Natural killer cell (primary cell): Measurements from ENCODE around the gene ARL15. TPM values are rescaled to one million over a fixed set of nuclear protein-coding genes. Genes with fewer than 3 reads are reported as not detected.

Source experiments
- ATAC-seq, 3 donors: fragments of 150-1000 bp in 2 of 3; fragments of 200-7000 bp in 1 of 3; cut with Tn5 transposase; 1 replicate in 1 of 3; 2 replicates in 2 of 3; pipeline ENCODE4 v1.10.0; 2021; ENCODE audit warnings: mild to moderate bottlenecking in 2 of 3, moderate library complexity in 2 of 3
- DNase-seq, 2 donors: peaks; one replicate each; pipeline versions ENCODE4 v3.0.0 to v3.0.0-alpha.2; 2013 to 2021; ENCODE audit warnings: mixed read lengths in 1 of 2
- H3K27ac ChIP-seq: one replicate; pipeline ENCODE4 v1.5.1; 2013; ENCODE audit warnings: mild to moderate bottlenecking, low read length
- H3K27me3 ChIP-seq: one replicate; pipeline ENCODE4 v1.6.1; 2013; ENCODE audit warnings: low read length; ENCODE audit not compliant: control insufficient read depth, insufficient read depth
- H3K36me3 ChIP-seq: one replicate; pipeline ENCODE4 v1.6.1; 2013; ENCODE audit warnings: low read length; ENCODE audit not compliant: control insufficient read depth, insufficient read depth
- H3K4me1 ChIP-seq: one replicate; pipeline ENCODE4 v1.6.1; 2013; ENCODE audit warnings: low read length; ENCODE audit not compliant: control insufficient read depth, insufficient read depth
- H3K4me3 ChIP-seq: one replicate; pipeline ENCODE4 v1.5.1; 2013; ENCODE audit warnings: low read length
- H3K9me3 ChIP-seq: one replicate; pipeline ENCODE4 v1.6.1; 2013; ENCODE audit warnings: low read length; ENCODE audit not compliant: control insufficient read depth, insufficient read depth
- H3K27ac Mint-ChIP-seq, 2 donors: one replicate each; pipeline ENCODE4 v1.8.0; 2022; ENCODE audit warnings: mild to moderate bottlenecking in 2 of 2, mixed read lengths in 2 of 2, moderate library complexity in 1 of 2
- H3K27me3 Mint-ChIP-seq, 2 donors: one replicate each; pipeline ENCODE4 v1.8.0; 2022; ENCODE audit warnings: low read depth in 2 of 2, mixed read lengths in 2 of 2
- H3K36me3 Mint-ChIP-seq: one replicate; pipeline ENCODE4 v1.8.0; 2022; ENCODE audit warnings: mixed read lengths
- H3K4me1 Mint-ChIP-seq, 2 donors: one replicate each; pipeline ENCODE4 v1.8.0; 2022; ENCODE audit warnings: mixed read lengths in 2 of 2
- H3K4me3 Mint-ChIP-seq: one replicate; pipeline ENCODE4 v1.8.0; 2022; ENCODE audit warnings: mild to moderate bottlenecking, moderate library complexity, mixed read lengths
- H3K9me3 Mint-ChIP-seq, 2 donors: one replicate each; pipeline ENCODE4 v1.8.0; 2022; ENCODE audit warnings: mixed read lengths in 2 of 2
- CTCF ChIP-seq: fragments of 200-600 bp; IDR thresholded peaks from one replicate; pipeline ENCODE4 v1.8.0; 2022; ENCODE audit warnings: antibody characterized with exemption
- WGBS: methylation state at CpG from one replicate; pipeline ENCODE4 v1.1.7; 2013; ENCODE audit warnings: missing lambda C conversion rate; ENCODE audit not compliant: insufficient coverage; 5-methylcytosine and 5-hydroxymethylcytosine counted together
- intact Hi-C: fragments of 100-400 bp; cut with micrococcal nuclease; formaldehyde crosslinking; loops from one replicate; pipeline ENCODE4 v1.14.2; 2022
- total RNA-seq, 4 donors: library from RNA; stranded (reverse); fragments of 120-200 nt in 1 of 4; gene quantifications; one replicate each; pipeline versions ENCODE4 v1.2.3 to v1.2.4, GENCODE V29; 2013 to 2022

The ARL15 gene
- total RNA-seq, 3 donors from 2014 or later (not counting 1 experiment from before 2014, with no cell fraction given), result 28.9 to 35.1 (median 33.1) TPM

GRCh38 chr5:54098267-54098666 lies 212.1 kb downstream of the ARL15 start:
- Histone ChIP-seq H3K4me1 (no peaks in the 10 kb centered on the region), H3K4me3 (no peak overlapping the region), H3K27ac (no peak overlapping the region), H3K27me3 (no peaks in the 10 kb centered on the region), H3K36me3 (no peaks in the 10 kb centered on the region), H3K9me3 (no peaks in the 10 kb centered on the region)
- WGBS, result 94% methylated on average over 8 of the region's 9 CpGs
- no peak for TF ChIP-seq CTCF
- intact Hi-C loops, result no loop called here
- Mint-ChIP-seq H3K4me3 (no peak overlapping the region), H3K27me3 (no peaks in the 10 kb centered on the region), H3K27ac (no peak overlapping the region), H3K9me3 (no peaks in the 10 kb centered on the region), H3K36me3 (no peaks in the 10 kb centered on the region), H3K4me1 (peaks cover 4 to 5% of the 10 kb centered on the region in 2 donors)
- DNase-seq (no peak), ATAC-seq (no peak)

GRCh38 chr5:54095969-54096368 lies 214.4 kb downstream of the ARL15 start:
- H3K27ac ChIP-seq, result no peak overlapping the region
- no peaks in the 10 kb centered on the region for H3K9me3 ChIP-seq
- TF ChIP-seq CTCF, result no peak
- H3K4me1 ChIP-seq, result no peaks in the 10 kb centered on the region
- H3K4me1 Mint-ChIP-seq, result peaks cover 0 to 5% of the 10 kb centered on the region in 2 donors
- no peak for DNase-seq
- ATAC-seq, result no peak
- H3K4me3 Mint-ChIP-seq, result no peak overlapping the region
- no peaks in the 10 kb centered on the region for H3K27me3 Mint-ChIP-seq
- no peaks in the 10 kb centered on the region for H3K9me3 Mint-ChIP-seq
- H3K36me3 Mint-ChIP-seq, result no peaks in the 10 kb centered on the region
- peak overlapping the region in 1 of 2 donors; percentile 36 for H3K27ac Mint-ChIP-seq
- intact Hi-C loops, result no loop called here
- H3K27me3 ChIP-seq, result no peaks in the 10 kb centered on the region
- H3K4me3 ChIP-seq, result no peak overlapping the region
- H3K36me3 ChIP-seq, result no peaks in the 10 kb centered on the region

GRCh38 chr5:54094706-54095105 lies 215.7 kb downstream of the ARL15 start:
- H3K27me3 ChIP-seq, result no peaks in the 10 kb centered on the region
- H3K27ac Mint-ChIP-seq, result no peak overlapping the region
- no peaks in the 10 kb centered on the region for H3K36me3 Mint-ChIP-seq
- no peaks in the 10 kb centered on the region for H3K36me3 ChIP-seq
- 67% methylated on average over 1 of the region's 2 CpGs for WGBS
- no peak for TF ChIP-seq CTCF
- no peaks in the 10 kb centered on the region for H3K9me3 Mint-ChIP-seq
- H3K27me3 Mint-ChIP-seq, result no peaks in the 10 kb centered on the region
- no peak overlapping the region for H3K27ac ChIP-seq
- H3K4me1 ChIP-seq, result no peaks in the 10 kb centered on the region
- H3K4me3 ChIP-seq, result no peak overlapping the region
- ATAC-seq, result no peak
- no peaks in the 10 kb centered on the region for H3K9me3 ChIP-seq
- DNase-seq, result no peak
- H3K4me1 Mint-ChIP-seq, result no peaks in the 10 kb centered on the region
- intact Hi-C loops, result no loop called here
- H3K4me3 Mint-ChIP-seq, result no peak overlapping the region

- no peak overlapping the region for H3K27ac Mint-ChIP-seq
- Histone ChIP-seq H3K4me3 (no peak overlapping the region), H3K27me3 (no peaks in the 10 kb centered on the region), H3K4me1 (no peaks in the 10 kb centered on the region), H3K27ac (no peak overlapping the region), H3K9me3 (no peaks in the 10 kb centered on the region), H3K36me3 (no peaks in the 10 kb centered on the region)
- H3K36me3 Mint-ChIP-seq, result no peaks in the 10 kb centered on the region
- no peaks in the 10 kb centered on the region for H3K9me3 Mint-ChIP-seq
- ATAC-seq (no peak), DNase-seq (no peak)
- H3K27me3 Mint-ChIP-seq, result no peaks in the 10 kb centered on the region
- no peaks in the 10 kb centered on the region for H3K4me1 Mint-ChIP-seq
- no peak for TF ChIP-seq CTCF
- 85% methylated on average over 2 of the region's 2 CpGs for WGBS
- H3K4me3 Mint-ChIP-seq, result no peak overlapping the region
- intact Hi-C loops, result no loop called here
Measured at GRCh38 chr5:54093861-54094260, 216.5 kb downstream of the ARL15 start.
